Measurements from ENCODE around the gene CWC22.
A peak's percentile ranks its signal among the peaks of the same experiment; 100 is the strongest.
"Not testable (repeated sequence)": the region's sequence is repeated elsewhere in the genome, so short reads cannot be mapped to it uniquely, and the experiment has no call there.

CWC22 gene

DNA sequence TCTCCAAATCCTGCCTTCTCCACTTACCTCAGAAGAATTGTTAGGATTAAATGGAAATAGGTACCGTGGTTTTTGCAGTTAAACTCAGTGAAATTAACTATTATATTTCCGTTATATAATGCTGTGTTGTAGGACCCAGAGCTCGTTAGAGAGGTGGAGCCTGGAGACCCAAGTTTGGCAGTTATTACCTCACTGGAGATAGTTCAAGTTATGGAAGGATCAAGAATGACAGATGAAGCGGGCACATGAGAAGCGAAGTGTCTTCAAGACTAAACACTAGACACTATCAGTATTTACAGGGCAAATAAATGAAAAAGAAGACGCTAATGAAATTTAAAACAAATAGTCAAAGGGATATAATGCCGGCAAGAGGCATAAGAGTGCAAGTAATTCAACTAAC lies 866 bp downstream of the CWC22 start:
- Histone ChIP-seq H3K4me3 (ENCODE audit: insufficient read depth, low read length, poor library complexity, severe bottlenecking) (peak overlapping the region; percentile 96), H3K27ac (ENCODE audit: low read depth, low read length) (peak overlapping the region; percentile 72; the same call in 1 of the 2 replicates), H3K27me3 (ENCODE audit: low read length) (no peaks in the 10 kb centered on the region), H3K9ac (ENCODE audit: low read length) (peak overlapping the region; percentile 82), H3K79me2 (ENCODE audit: insufficient read depth, low read length) (peaks cover 56% of the 10 kb centered on the region), H3K9me2 (replicated peaks; ENCODE audit: insufficient read depth, low read length) (no peaks in the 10 kb centered on the region), H3K36me3 (ENCODE audit: low read length) (0 out of 2 replicates have a peak, but pooled peaks cover 2% of the 10 kb centered on the region), H3K4me2 (ENCODE audit: low read depth, low read length, poor library complexity, severe bottlenecking) (peak overlapping the region; percentile 97), H3K9me3 (ENCODE audit: insufficient read depth, low read length) (no peaks in the 10 kb centered on the region), H4K20me1 (ENCODE audit: low read depth, low read length) (no peaks in the 10 kb centered on the region), H3F3A (ENCODE audit: insufficient read depth) (no peaks in the 10 kb centered on the region), H2AFZ (ENCODE audit: low read depth, low read length, severe bottlenecking) (peak overlapping the region; percentile 79)
- TF ChIP-seq, protein P1, sequence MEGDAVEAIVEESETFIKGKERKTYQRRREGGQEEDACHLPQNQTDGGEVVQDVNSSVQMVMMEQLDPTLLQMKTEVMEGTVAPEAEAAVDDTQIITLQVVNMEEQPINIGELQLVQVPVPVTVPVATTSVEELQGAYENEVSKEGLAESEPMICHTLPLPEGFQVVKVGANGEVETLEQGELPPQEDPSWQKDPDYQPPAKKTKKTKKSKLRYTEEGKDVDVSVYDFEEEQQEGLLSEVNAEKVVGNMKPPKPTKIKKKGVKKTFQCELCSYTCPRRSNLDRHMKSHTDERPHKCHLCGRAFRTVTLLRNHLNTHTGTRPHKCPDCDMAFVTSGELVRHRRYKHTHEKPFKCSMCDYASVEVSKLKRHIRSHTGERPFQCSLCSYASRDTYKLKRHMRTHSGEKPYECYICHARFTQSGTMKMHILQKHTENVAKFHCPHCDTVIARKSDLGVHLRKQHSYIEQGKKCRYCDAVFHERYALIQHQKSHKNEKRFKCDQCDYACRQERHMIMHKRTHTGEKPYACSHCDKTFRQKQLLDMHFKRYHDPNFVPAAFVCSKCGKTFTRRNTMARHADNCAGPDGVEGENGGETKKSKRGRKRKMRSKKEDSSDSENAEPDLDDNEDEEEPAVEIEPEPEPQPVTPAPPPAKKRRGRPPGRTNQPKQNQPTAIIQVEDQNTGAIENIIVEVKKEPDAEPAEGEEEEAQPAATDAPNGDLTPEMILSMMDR (IDR thresholded peaks at IDR 0.05; ENCODE audit: insufficient read depth, low read length, poor library complexity, severe bottlenecking) = no peak
- TF ChIP-seq EZH2phosphoT487 (conservative IDR thresholded peaks at IDR 0.05; ENCODE audit: low read length) = no peak

DNA sequence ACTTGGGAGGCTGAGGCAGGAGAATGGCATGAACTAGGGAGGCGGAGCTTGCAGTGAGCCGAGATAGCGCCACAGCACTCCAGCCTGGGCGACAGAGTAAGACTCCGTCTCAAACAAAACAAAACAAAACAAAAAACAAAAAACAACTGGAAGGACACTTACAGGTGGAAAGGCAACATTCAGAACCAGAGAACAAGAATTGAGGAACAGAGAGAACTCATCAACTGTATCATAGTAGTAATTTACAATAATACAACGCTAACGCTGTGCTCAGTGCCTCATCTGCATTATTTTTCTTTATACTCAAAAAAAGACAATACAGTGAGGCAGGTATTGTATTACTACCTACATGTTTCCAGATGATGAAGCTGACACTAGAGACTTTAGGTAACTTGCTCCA lies 1.6 kb downstream of the CWC22 start:
- not testable (repeated sequence) for H3K9me2 ChIP-seq (replicated peaks; ENCODE audit: insufficient read depth, low read length); H3F3A ChIP-seq (ENCODE audit: insufficient read depth); H3K36me3 ChIP-seq (ENCODE audit: low read length); H2AFZ ChIP-seq (ENCODE audit: low read depth, low read length, severe bottlenecking); H4K20me1 ChIP-seq (ENCODE audit: low read depth, low read length); H3K27me3 ChIP-seq (ENCODE audit: low read length); H3K9me3 ChIP-seq (ENCODE audit: insufficient read depth, low read length); H3K27ac ChIP-seq (ENCODE audit: low read depth, low read length)
- Histone ChIP-seq H3K4me2 (ENCODE audit: low read depth, low read length, poor library complexity, severe bottlenecking) (peak overlapping the region; percentile 97), H3K9ac (ENCODE audit: low read length) (peak overlapping the region; percentile 82), H3K79me2 (ENCODE audit: insufficient read depth, low read length) (peaks cover 63% of the 10 kb centered on the region), H3K4me3 (ENCODE audit: insufficient read depth, low read length, poor library complexity, severe bottlenecking) (peak overlapping the region; percentile 96)

DNA sequence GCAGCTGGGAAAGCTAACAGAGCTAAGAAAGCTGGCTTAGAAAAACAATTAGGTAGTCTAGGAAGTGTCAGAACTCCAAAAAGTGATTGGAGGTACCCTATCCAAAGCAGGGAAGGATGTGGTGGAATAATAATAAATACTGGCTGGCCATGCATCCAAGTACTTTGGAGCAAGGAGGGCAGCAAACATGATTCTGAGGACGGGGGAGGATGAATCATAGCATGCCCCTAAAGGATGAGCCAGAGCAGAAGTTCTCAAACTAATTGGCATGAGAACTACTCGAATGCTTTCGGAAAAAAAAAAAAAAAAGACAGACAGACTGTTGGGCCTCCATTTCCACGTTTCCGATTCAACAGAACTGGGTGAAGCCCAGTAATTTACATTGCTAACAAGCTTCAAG lies 2.4 kb downstream of the CWC22 start:
- no peak for TF ChIP-seq EZH2phosphoT487 (conservative IDR thresholded peaks at IDR 0.05; ENCODE audit: low read length)
- Histone ChIP-seq H3F3A (ENCODE audit: insufficient read depth) (peaks cover 2% of the 10 kb centered on the region; the same call in 1 of the 2 replicates), H3K4me2 (ENCODE audit: low read depth, low read length, poor library complexity, severe bottlenecking) (peak overlapping the region; percentile 11)

DNA sequence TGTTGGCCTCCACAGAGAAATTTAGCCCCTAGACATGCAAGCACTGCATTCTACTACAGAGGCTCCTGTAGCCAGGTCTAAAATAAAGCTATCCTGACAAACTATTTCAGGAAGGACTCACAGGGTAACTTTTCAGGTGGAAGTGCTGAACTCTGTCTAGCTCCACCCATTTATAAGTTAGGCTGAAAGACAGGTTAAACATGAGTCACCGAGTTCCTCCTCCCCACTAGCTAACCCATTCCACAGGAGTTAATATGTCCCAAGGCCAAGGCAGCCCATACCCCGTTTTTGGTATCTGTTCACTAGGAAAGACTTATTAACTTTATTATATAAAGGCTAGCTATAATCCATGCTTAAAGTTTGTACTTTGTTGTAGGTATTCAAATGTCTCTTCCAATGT lies 3.5 kb downstream of the CWC22 start:
- Histone ChIP-seq H3K9me3 (ENCODE audit: insufficient read depth, low read length) (no peaks in the 10 kb centered on the region), H3K9me2 (replicated peaks; ENCODE audit: insufficient read depth, low read length) (no peaks in the 10 kb centered on the region), H3K4me2 (ENCODE audit: low read depth, low read length, poor library complexity, severe bottlenecking) (no peak overlapping the region)

More for the DNA sequence above, 2.4 kb downstream of the CWC22 start:
- H3K27me3 ChIP-seq (ENCODE audit: low read length) = no peaks in the 10 kb centered on the region
- peaks cover 4% of the 10 kb centered on the region; the same call in 1 of the 2 replicates for H3K36me3 ChIP-seq (ENCODE audit: low read length)
- no peaks in the 10 kb centered on the region for H4K20me1 ChIP-seq (ENCODE audit: low read depth, low read length)
- no peak overlapping the region for H3K9ac ChIP-seq (ENCODE audit: low read length)
- peaks cover 71% of the 10 kb centered on the region for H3K79me2 ChIP-seq (ENCODE audit: insufficient read depth, low read length)
- H2AFZ ChIP-seq (ENCODE audit: low read depth, low read length, severe bottlenecking) = no peak overlapping the region
- H3K9me3 ChIP-seq (ENCODE audit: insufficient read depth, low read length) = no peaks in the 10 kb centered on the region
- H3K9me2 ChIP-seq (replicated peaks; ENCODE audit: insufficient read depth, low read length) = no peaks in the 10 kb centered on the region
- no peak overlapping the region for H3K4me3 ChIP-seq (ENCODE audit: insufficient read depth, low read length, poor library complexity, severe bottlenecking)
- H3K27ac ChIP-seq (ENCODE audit: low read depth, low read length) = no peak overlapping the region

More for the DNA sequence above, 3.5 kb downstream of the CWC22 start:
- peaks cover 8% of the 10 kb centered on the region; the same call in 1 of the 2 replicates for H3K36me3 ChIP-seq (ENCODE audit: low read length)
- no peak overlapping the region for H3K9ac ChIP-seq (ENCODE audit: low read length)
- H3K27me3 ChIP-seq (ENCODE audit: low read length) = no peaks in the 10 kb centered on the region
- H3K79me2 ChIP-seq (ENCODE audit: insufficient read depth, low read length) = peaks cover 82% of the 10 kb centered on the region
- H3K27ac ChIP-seq (ENCODE audit: low read depth, low read length) = no peak overlapping the region
- H3K4me3 ChIP-seq (ENCODE audit: insufficient read depth, low read length, poor library complexity, severe bottlenecking) = no peak overlapping the region
- H4K20me1 ChIP-seq (ENCODE audit: low read depth, low read length) = no peaks in the 10 kb centered on the region
- H3F3A ChIP-seq (ENCODE audit: insufficient read depth) = peaks cover 8% of the 10 kb centered on the region; the same call in 1 of the 2 replicates
- TF ChIP-seq, protein P1 (IDR thresholded peaks at IDR 0.05; ENCODE audit: insufficient read depth, low read length, poor library complexity, severe bottlenecking) = no peak
- TF ChIP-seq EZH2phosphoT487 (conservative IDR thresholded peaks at IDR 0.05; ENCODE audit: low read length) = no peak
- H2AFZ ChIP-seq (ENCODE audit: low read depth, low read length, severe bottlenecking) = no peak overlapping the region
